NCI-H446 (cell line): ENCODE results near the gene MYO1D.
"Not testable (repeated sequence)": the region's sequence is repeated elsewhere in the genome, so short reads cannot be mapped to it uniquely, and the experiment has no call there.

Experiments used
- DNase-seq, 2 experiments: peaks; one replicate each; lab custom pipeline; 2025; lab: John Stamatoyannopoulos, UW

MYO1D gene

GRCh38 chr17:32528825-32529224 lies 348.1 kb downstream of the MYO1D start:
- no peak for DNase-seq

- no peak for DNase-seq
These were observed 349.8 kb downstream of the MYO1D start for GRCh38 chr17:32527146-32527545.

GRCh38 chr17:32525122-32525521 lies 351.8 kb downstream of the MYO1D start:
- no peak for DNase-seq

GRCh38 chr17:32524553-32524880 lies 352.4 kb downstream of the MYO1D start:
- not testable (repeated sequence) for DNase-seq

GRCh38 chr17:32523827-32524552 lies 352.9 kb downstream of the MYO1D start:
- DNase-seq = no peak

GRCh38 chr17:32523017-32523680 lies 353.8 kb downstream of the MYO1D start:
- DNase-seq = no peak

GRCh38 chr17:32520737-32521404 lies 356.1 kb downstream of the MYO1D start:
- DNase-seq = no peak

GRCh38 chr17:32520104-32520701 lies 356.7 kb downstream of the MYO1D start:
- DNase-seq = no peak

- DNase-seq = no peak
These were observed 357.5 kb downstream of the MYO1D start for GRCh38 chr17:32519228-32520103.

GRCh38 chr17:32518646-32519227 lies 358.2 kb downstream of the MYO1D start:
- DNase-seq = no peak

GRCh38 chr17:32517982-32518381 lies 358.9 kb downstream of the MYO1D start:
- DNase-seq = no peak

- DNase-seq = no peak
These were observed 359.8 kb downstream of the MYO1D start for GRCh38 chr17:32516940-32517701.

- peak in 1 of 2 experiments; percentile 17 for DNase-seq
These were observed 360.5 kb downstream of the MYO1D start for GRCh38 chr17:32516450-32516849.

- DNase-seq = no peak
These were observed 361.1 kb downstream of the MYO1D start for GRCh38 chr17:32515677-32516383.

- no peak for DNase-seq
These were observed 362.3 kb downstream of the MYO1D start for GRCh38 chr17:32514606-32515005.

GRCh38 chr17:32513579-32513978 lies 363.3 kb downstream of the MYO1D start:
- no peak for DNase-seq

- DNase-seq = no peak
These were observed 364.6 kb downstream of the MYO1D start for GRCh38 chr17:32512328-32512727.

GRCh38 chr17:32510466-32510865 lies 366.5 kb downstream of the MYO1D start:
- no peak for DNase-seq

- no peak for DNase-seq
These were observed 368.0 kb downstream of the MYO1D start for GRCh38 chr17:32508926-32509325.
